Astrocyte (in vitro differentiated cells and primary cell): ENCODE data around the gene ACTR5. TPM values are rescaled to one million over a fixed set of nuclear protein-coding genes. Genes with fewer than 3 reads are reported as not detected.

Experiments used
- DNase-seq: peaks from one replicate; pipeline ENCODE4 v3.0.0-alpha.2; 2010; ENCODE audit warnings: low read depth
- FAIRE-seq: peaks from 2 replicates; lab custom pipeline; 2011; peaks lifted over from hg19 to GRCh38; lab: Jason Lieb, UNC
- H2AFZ ChIP-seq: 2 replicates; pipeline ENCODE4 v1.6.0; 2012; ENCODE audit warnings: low read depth, low read length, inconsistent platforms
- H3K27ac ChIP-seq: 2 replicates; pipeline ENCODE4 v1.5.1; 2011; ENCODE audit warnings: low read depth, low read length, inconsistent platforms
- H3K27me3 ChIP-seq: 2 replicates; pipeline ENCODE4 v1.6.0; 2011; ENCODE audit warnings: low read length, inconsistent platforms; ENCODE audit not compliant: insufficient read depth
- H3K36me3 ChIP-seq: 2 replicates; pipeline ENCODE4 v1.5.1; 2011; ENCODE audit warnings: low read length, inconsistent platforms; ENCODE audit not compliant: insufficient read depth
- H3K4me1 ChIP-seq: 2 replicates; pipeline ENCODE4 v1.5.1; 2011; ENCODE audit warnings: low read length, inconsistent platforms; ENCODE audit not compliant: insufficient read depth
- H3K4me2 ChIP-seq: 2 replicates; pipeline ENCODE4 v1.6.0; 2012; ENCODE audit warnings: low read length, inconsistent platforms
- H3K4me3 ChIP-seq: 2 replicates; pipeline ENCODE4 v1.5.1; 2011; ENCODE audit warnings: low read depth, mild to moderate bottlenecking, low read length, inconsistent platforms; ENCODE audit not compliant: insufficient read depth
- H3K79me2 ChIP-seq: 2 replicates; pipeline ENCODE4 v1.6.0; 2012; ENCODE audit warnings: mild to moderate bottlenecking, low read length, inconsistent platforms; ENCODE audit not compliant: insufficient read depth
- H3K9ac ChIP-seq: 2 replicates; pipeline ENCODE4 v1.6.0; 2012; ENCODE audit warnings: mild to moderate bottlenecking, low read length, inconsistent platforms
- H3K9me3 ChIP-seq: 2 replicates; pipeline ENCODE4 v1.5.1; 2012; ENCODE audit warnings: low read depth, mild to moderate bottlenecking, low read length, inconsistent platforms; ENCODE audit not compliant: insufficient read depth
- H4K20me1 ChIP-seq: 2 replicates; pipeline ENCODE4 v1.6.0; 2012; ENCODE audit warnings: low read length, inconsistent platforms; ENCODE audit not compliant: insufficient read depth
- H3K27ac Mint-ChIP-seq: one replicate; pipeline ENCODE4 v1.8.0; 2021; ENCODE audit warnings: mild to moderate bottlenecking, mixed read lengths; ENCODE audit not compliant: unreplicated experiment
- H3K27me3 Mint-ChIP-seq: one replicate; pipeline ENCODE4 v1.8.0; 2021; ENCODE audit warnings: low read depth, mixed read lengths; ENCODE audit not compliant: unreplicated experiment
- H3K36me3 Mint-ChIP-seq: one replicate; pipeline ENCODE4 v1.8.0; 2021; ENCODE audit warnings: low read depth, mixed read lengths; ENCODE audit not compliant: unreplicated experiment
- H3K4me1 Mint-ChIP-seq: one replicate; pipeline ENCODE4 v1.8.0; 2021; ENCODE audit warnings: low read depth, mixed read lengths; ENCODE audit not compliant: unreplicated experiment
- H3K4me3 Mint-ChIP-seq: one replicate; pipeline ENCODE4 v1.8.0; 2021; ENCODE audit warnings: mild to moderate bottlenecking, moderate library complexity, mixed read lengths; ENCODE audit not compliant: unreplicated experiment
- H3K9me3 Mint-ChIP-seq: one replicate; pipeline ENCODE4 v1.8.0; 2021; ENCODE audit warnings: mild to moderate bottlenecking, mixed read lengths; ENCODE audit not compliant: unreplicated experiment
- CTCF ChIP-seq: IDR thresholded peaks from 2 replicates; pipeline ENCODE4 v1.5.1; 2011; ENCODE audit warnings: low read depth, mild to moderate bottlenecking, inconsistent platforms, low read length, moderate library complexity; ENCODE audit not compliant: insufficient read depth
- EZH2 ChIP-seq: IDR thresholded peaks from 2 replicates; pipeline ENCODE4 v1.6.1; 2012; ENCODE audit warnings: mild to moderate bottlenecking, low read length, inconsistent platforms; ENCODE audit not compliant: insufficient read depth
- total RNA-seq: library from RNA; stranded (reverse); gene quantifications from 2 replicates; pipeline ENCODE4 v1.2.1, GENCODE V29; 2021

The ACTR5 gene
- total RNA-seq, 1 donor from 2014 or later: 4.0 TPM

- Histone ChIP-seq H3K4me2 (no peak overlapping the region), H3K4me3 (no peak overlapping the region), H3K4me1 (no peaks in the 10 kb centered on the region), H3K36me3 (peaks cover 19% of the 10 kb centered on the region), H3K9me3 (no peaks in the 10 kb centered on the region), H3K27me3 (no peaks in the 10 kb centered on the region), H2AFZ (no peak overlapping the region), H3K9ac (no peak overlapping the region), H3K79me2 (no peaks in the 10 kb centered on the region), H3K27ac (no peak overlapping the region), H4K20me1 (peaks cover 6% of the 10 kb centered on the region)
- Mint-ChIP-seq H3K9me3 (no peaks in the 10 kb centered on the region), H3K27me3 (no peaks in the 10 kb centered on the region), H3K27ac (no peak overlapping the region), H3K4me3 (no peak overlapping the region), H3K36me3 (peaks cover 15% of the 10 kb centered on the region), H3K4me1 (no peaks in the 10 kb centered on the region)
- DNase-seq: no peak
- FAIRE-seq: no peak
- TF ChIP-seq EZH2 (no peak), CTCF (no peak)
These were observed 9.0 kb downstream of the ACTR5 start for GRCh38 chr20:38757145-38757775.

DNA sequence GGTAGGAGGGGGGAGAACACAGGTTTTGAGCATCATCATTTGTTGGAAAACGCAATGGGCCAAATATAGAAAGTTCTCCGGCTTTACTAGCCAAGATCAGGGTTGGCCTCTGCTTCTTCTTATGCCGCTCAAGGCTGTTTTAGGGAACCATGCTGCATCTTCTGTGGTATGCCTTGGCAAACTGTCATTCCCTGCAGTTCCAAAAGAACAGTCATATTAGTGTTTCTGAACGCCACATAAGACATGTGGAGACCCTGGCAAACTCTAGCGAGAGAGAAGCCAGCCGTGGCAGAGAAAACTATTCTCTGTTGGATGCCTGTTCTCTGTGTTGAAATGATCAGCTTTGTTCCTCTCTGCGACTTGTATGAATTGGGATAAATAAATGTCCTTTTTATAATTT, 10.8 kb downstream of the ACTR5 start:
- no peak for DNase-seq
- Histone ChIP-seq H3K4me1 (no peaks in the 10 kb centered on the region), H3K9ac (no peak overlapping the region), H3K79me2 (no peaks in the 10 kb centered on the region), H3K4me2 (no peak overlapping the region), H4K20me1 (peaks cover 6% of the 10 kb centered on the region), H3K9me3 (no peaks in the 10 kb centered on the region), H2AFZ (no peak overlapping the region), H3K27me3 (no peaks in the 10 kb centered on the region), H3K4me3 (no peak overlapping the region), H3K36me3 (peaks cover 14% of the 10 kb centered on the region), H3K27ac (no peak overlapping the region)
- Mint-ChIP-seq H3K9me3 (no peaks in the 10 kb centered on the region), H3K4me1 (peaks cover under 1% of the 10 kb centered on the region), H3K4me3 (no peak overlapping the region), H3K27ac (no peak overlapping the region), H3K27me3 (peaks cover 3% of the 10 kb centered on the region), H3K36me3 (peaks cover 29% of the 10 kb centered on the region)
- no peak for FAIRE-seq
- TF ChIP-seq EZH2 (no peak), CTCF (no peak)

DNA sequence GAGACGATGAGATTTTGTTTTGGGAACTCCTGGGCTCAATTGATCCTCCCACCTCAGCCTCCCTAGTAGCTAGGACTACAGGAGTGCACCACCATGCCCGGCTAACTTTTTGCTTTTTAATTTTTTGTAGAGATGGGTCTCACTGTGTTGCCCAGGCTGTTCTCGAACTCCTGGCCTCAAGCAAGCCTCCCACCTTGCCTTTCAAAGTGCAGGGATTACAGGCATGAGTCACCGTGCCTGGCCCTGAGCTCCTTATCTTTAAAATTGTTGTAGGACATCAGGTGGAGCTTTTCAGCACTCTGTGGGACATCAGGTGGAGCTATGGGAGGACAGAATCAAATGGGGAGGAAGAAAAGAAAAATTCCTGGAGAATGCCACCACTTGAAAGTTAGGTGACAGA, 12.7 kb downstream of the ACTR5 start:
- H2AFZ ChIP-seq: no peak overlapping the region
- H3K9me3 ChIP-seq: no peaks in the 10 kb centered on the region
- H3K27me3 Mint-ChIP-seq: peaks cover 3% of the 10 kb centered on the region
- H3K9ac ChIP-seq: no peak overlapping the region
- no peak overlapping the region for H3K4me2 ChIP-seq
- H3K4me3 ChIP-seq: no peak overlapping the region
- peaks cover 29% of the 10 kb centered on the region for H3K36me3 Mint-ChIP-seq
- H3K9me3 Mint-ChIP-seq: no peaks in the 10 kb centered on the region
- peaks cover 15% of the 10 kb centered on the region for H3K4me1 ChIP-seq
- no peak overlapping the region for H3K27ac Mint-ChIP-seq
- no peaks in the 10 kb centered on the region for H3K79me2 ChIP-seq
- no peak overlapping the region for H3K4me3 Mint-ChIP-seq
- H3K27me3 ChIP-seq: no peaks in the 10 kb centered on the region
- TF ChIP-seq EZH2: no peak
- no peak for TF ChIP-seq CTCF
- H4K20me1 ChIP-seq: peaks cover 9% of the 10 kb centered on the region
- DNase-seq (no peak), FAIRE-seq (no peak)
- peaks cover 19% of the 10 kb centered on the region for H3K36me3 ChIP-seq
- no peak overlapping the region for H3K27ac ChIP-seq
- peaks cover 9% of the 10 kb centered on the region for H3K4me1 Mint-ChIP-seq
